Measurements from ENCODE around the gene FBXL16.

DNA sequence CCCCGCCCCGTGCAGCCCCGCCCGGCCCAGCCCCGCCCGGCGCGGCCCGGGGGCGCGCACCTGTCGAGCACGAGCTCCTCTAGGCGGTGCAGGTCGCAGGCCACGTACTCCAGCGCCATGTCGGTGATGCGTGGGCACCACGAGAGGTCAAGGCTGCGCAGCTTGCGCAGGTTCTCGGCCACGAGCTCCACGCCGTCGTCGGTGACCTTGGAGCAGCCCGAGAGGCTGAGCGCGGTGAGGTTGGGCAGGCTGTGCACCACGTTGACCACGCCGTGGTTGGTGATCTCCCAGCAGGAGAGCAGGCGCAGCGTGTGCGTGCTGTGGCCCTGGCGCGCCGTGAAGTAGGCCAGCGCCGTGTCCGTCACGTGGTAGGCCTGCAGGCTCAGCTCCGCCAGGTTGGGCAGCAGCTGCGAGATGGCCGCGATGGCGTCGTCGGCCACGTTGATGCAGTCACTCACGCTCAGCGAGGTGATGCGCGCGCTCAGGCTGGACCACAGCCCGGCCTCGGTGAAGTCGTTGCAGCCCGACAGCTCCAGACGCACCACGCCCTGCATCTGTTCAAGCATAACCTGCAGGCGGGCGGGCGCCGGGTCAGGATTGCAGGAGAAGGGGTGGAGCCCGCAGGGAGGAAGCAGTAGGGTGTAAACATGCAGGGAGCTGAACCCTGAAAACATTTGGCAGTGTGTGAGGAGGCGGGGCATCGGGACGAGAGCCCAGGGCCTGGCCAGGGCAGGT is 10.1 kb downstream of the FBXL16 start:
- TF ChIP-seq CTCF (IDR thresholded peaks at IDR 0.05) (no peak), POLR2AphosphoS5 (IDR thresholded peaks at IDR 0.05) (no peak)
